ENCODE results near the gene ANTXR1.

Gene ANTXR1

GRCh38 chr2:69147841-69148533 is 135.0 kb downstream of the ANTXR1 start:
- Histone ChIP-seq H3K9ac (ENCODE audit: low read depth, low read length) (no peak overlapping the region), H3K4me1 (ENCODE audit: insufficient read depth, low read length) (peaks cover 10% of the 10 kb centered on the region; the same call in 1 of the 2 replicates)

DNA sequence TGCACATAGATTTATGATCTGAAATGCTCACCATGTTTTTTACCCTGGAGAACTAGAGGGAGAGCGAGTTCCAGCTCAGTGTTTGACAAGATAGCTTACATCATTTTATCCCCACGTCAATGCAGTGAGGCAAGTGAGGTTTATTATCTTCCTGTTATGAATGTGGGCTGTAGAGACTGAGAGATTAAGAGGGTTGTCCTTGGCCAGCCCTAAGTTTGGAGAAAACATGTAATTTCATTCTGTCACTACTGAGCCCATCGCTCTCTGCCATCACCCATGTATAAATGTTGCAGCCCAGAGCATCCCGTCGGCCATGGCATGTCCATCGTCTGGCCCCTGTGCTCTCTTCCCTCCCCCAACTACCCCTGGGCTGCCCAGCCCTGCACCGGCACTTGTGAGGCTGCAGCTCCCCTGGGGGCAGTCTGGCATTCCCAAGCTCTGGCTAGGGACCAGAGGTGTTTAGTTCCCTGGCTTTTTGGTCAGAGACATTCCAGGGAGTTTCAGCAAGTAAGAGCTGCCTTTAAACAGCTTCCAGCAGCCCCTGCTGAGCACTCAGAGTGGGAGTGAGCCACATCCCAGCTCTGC is 136.7 kb downstream of the ANTXR1 start:
- Histone ChIP-seq H3K27ac (ENCODE audit: low read length) (no peak overlapping the region), H3K4me3 (ENCODE audit: low read length) (no peak overlapping the region), H3K9ac (ENCODE audit: low read depth, low read length) (no peak overlapping the region), H3K36me3 (ENCODE audit: insufficient read depth, low read depth, low read length) (peaks cover 16% of the 10 kb centered on the region; the same call in 1 of the 2 replicates), H3K4me1 (ENCODE audit: insufficient read depth, low read length) (peaks cover 10% of the 10 kb centered on the region; the same call in 1 of the 2 replicates), H3K9me3 (ENCODE audit: insufficient read depth, low read depth, low read length) (no peaks in the 10 kb centered on the region), H3K27me3 (ENCODE audit: insufficient read depth, low read length) (no peaks in the 10 kb centered on the region)

More at GRCh38 chr2:69147841-69148533, 135.0 kb downstream of the ANTXR1 start:
- H3K9me3 ChIP-seq (ENCODE audit: insufficient read depth, low read depth, low read length), result no peaks in the 10 kb centered on the region
- no peaks in the 10 kb centered on the region for H3K27me3 ChIP-seq (ENCODE audit: insufficient read depth, low read length)
- H3K27ac ChIP-seq (ENCODE audit: low read length), result no peak overlapping the region
- H3K36me3 ChIP-seq (ENCODE audit: insufficient read depth, low read depth, low read length), result peaks cover 10% of the 10 kb centered on the region; the same call in 1 of the 2 replicates
- no peak overlapping the region for H3K4me3 ChIP-seq (ENCODE audit: low read length)

GRCh38 chr2:69151931-69152330 is 139.0 kb downstream of the ANTXR1 start:
- no peak overlapping the region for H3K9ac ChIP-seq (ENCODE audit: low read depth, low read length)
- H3K36me3 ChIP-seq (ENCODE audit: insufficient read depth, low read depth, low read length), result peaks cover 16% of the 10 kb centered on the region; the same call in 1 of the 2 replicates
- H3K27ac ChIP-seq (ENCODE audit: low read length), result no peak overlapping the region
- peaks cover 10% of the 10 kb centered on the region; the same call in 1 of the 2 replicates for H3K4me1 ChIP-seq (ENCODE audit: insufficient read depth, low read length)
- no peaks in the 10 kb centered on the region for H3K27me3 ChIP-seq (ENCODE audit: insufficient read depth, low read length)
- H3K9me3 ChIP-seq (ENCODE audit: insufficient read depth, low read depth, low read length), result no peaks in the 10 kb centered on the region
- H3K4me3 ChIP-seq (ENCODE audit: low read length), result no peak overlapping the region

DNA sequence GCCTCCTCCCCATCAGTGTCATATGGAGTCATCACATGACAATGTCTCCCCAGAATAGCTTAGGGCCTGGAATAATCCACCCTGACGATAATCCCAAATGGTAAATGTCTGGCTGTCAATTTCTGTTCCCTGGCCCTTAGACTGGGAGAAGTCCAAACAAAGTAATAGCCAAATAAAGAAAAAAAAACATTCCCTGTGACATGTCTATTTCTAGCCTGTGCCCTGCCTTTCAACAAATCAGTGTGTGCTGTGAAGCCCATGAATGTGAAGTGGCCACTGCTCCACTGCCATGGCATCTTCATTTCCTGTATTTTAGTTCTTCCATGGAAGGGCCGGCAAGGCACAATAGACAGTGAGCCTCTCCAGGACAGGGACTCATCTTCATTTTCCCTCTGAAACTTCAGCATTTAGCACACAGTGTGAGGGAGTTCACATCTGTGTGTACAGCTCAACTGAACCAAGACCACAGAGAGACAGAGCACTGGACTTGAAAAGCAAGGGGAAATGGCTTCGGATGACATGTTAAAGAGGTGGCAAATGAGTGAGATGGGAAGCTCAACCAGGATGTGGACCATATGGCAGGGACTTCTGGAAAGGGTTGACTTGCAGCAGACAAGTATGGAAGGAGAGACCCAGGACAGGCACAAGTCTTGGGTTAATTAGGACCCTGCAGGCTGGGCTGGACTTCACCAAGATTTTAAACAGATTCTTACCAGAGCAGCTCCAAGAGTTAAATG is 140.0 kb downstream of the ANTXR1 start:
- no peak overlapping the region for H3K27ac ChIP-seq (ENCODE audit: low read length)
- H3K27me3 ChIP-seq (ENCODE audit: insufficient read depth, low read length), result no peaks in the 10 kb centered on the region
- H3K4me1 ChIP-seq (ENCODE audit: insufficient read depth, low read length), result peaks cover 10% of the 10 kb centered on the region; the same call in 1 of the 2 replicates
- H3K9ac ChIP-seq (ENCODE audit: low read depth, low read length), result no peak overlapping the region
- peaks cover 16% of the 10 kb centered on the region; the same call in 1 of the 2 replicates for H3K36me3 ChIP-seq (ENCODE audit: insufficient read depth, low read depth, low read length)
- H3K4me3 ChIP-seq (ENCODE audit: low read length), result no peak overlapping the region
- no peaks in the 10 kb centered on the region for H3K9me3 ChIP-seq (ENCODE audit: insufficient read depth, low read depth, low read length)

DNA sequence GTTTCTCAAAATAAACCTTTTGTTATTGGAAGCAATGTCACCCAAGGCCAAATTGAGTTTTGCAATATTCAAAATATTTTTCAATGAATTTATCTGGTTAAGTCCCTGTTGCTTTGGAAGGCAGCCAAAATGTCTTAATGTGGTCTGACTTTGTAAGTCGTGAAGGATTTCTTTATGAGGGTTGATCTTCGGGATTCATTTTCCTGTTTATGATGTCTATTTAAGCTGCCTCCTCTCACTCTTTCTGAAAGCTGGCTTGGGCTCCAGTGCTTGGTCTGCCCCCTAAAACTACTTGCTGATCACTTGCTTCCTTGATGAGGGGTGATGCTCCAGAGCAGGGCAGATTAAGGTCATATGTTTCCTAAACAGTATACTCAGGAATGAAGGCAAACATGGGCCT is 141.1 kb downstream of the ANTXR1 start:
- Histone ChIP-seq H3K9ac (ENCODE audit: low read depth, low read length) (no peak overlapping the region), H3K27me3 (ENCODE audit: insufficient read depth, low read length) (no peaks in the 10 kb centered on the region), H3K9me3 (ENCODE audit: insufficient read depth, low read depth, low read length) (no peaks in the 10 kb centered on the region), H3K36me3 (ENCODE audit: insufficient read depth, low read depth, low read length) (peaks cover 16% of the 10 kb centered on the region; the same call in 1 of the 2 replicates), H3K4me3 (ENCODE audit: low read length) (no peak overlapping the region), H3K4me1 (ENCODE audit: insufficient read depth, low read length) (peaks cover 6% of the 10 kb centered on the region; the same call in 1 of the 2 replicates), H3K27ac (ENCODE audit: low read length) (no peak overlapping the region)

DNA sequence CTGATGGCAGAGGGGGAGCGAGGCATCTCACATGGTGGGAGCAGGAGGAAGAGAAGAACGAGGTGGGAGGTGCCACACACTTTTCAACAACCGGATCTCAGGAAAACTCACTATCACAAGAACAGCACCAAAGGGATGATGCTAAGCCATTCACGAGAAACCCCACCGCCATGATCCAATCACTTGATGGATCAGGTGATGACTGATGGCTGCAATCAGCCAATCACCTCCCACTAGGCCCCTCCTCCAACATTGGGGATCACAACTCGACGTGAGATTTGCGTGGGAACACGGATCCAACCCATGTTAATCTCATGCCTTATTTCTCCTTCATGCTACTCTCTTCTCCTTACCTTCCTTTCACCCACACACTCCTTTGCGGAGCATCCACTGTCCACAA is 143.6 kb downstream of the ANTXR1 start:
- no peak overlapping the region for H3K4me3 ChIP-seq (ENCODE audit: low read length)
- no peaks in the 10 kb centered on the region for H3K27me3 ChIP-seq (ENCODE audit: insufficient read depth, low read length)

DNA sequence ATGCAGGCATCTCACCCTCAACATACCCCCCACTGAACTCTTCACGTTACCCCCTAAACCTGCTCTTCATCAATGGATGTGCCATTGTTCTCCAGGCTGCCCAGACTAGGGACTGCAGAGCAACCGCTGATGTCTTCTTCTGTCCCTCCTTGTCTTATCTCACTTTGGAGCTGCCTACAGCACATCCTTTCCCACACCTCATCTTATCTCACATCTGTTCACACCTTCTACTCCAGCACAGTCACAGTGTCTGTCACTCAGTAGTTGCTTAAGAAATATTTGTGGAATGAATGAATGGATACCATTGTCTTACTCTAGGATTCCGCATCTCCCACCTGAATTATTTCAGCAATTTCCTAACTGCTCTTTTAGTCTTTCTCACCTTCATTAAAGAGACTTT is 144.5 kb downstream of the ANTXR1 start:
- H3K27ac ChIP-seq (ENCODE audit: low read length), result no peak overlapping the region
- H3K4me3 ChIP-seq (ENCODE audit: low read length), result no peak overlapping the region
- H3K9me3 ChIP-seq (ENCODE audit: insufficient read depth, low read depth, low read length), result no peaks in the 10 kb centered on the region
- H3K9ac ChIP-seq (ENCODE audit: low read depth, low read length), result no peak overlapping the region
- peaks cover 12% of the 10 kb centered on the region; the same call in 1 of the 2 replicates for H3K36me3 ChIP-seq (ENCODE audit: insufficient read depth, low read depth, low read length)
- H3K27me3 ChIP-seq (ENCODE audit: insufficient read depth, low read length), result no peaks in the 10 kb centered on the region
- peaks cover 12% of the 10 kb centered on the region for H3K4me1 ChIP-seq (ENCODE audit: insufficient read depth, low read length)

More for the DNA sequence above, 143.6 kb downstream of the ANTXR1 start:
- H3K4me1 ChIP-seq (ENCODE audit: insufficient read depth, low read length), result peaks cover 4% of the 10 kb centered on the region
- H3K36me3 ChIP-seq (ENCODE audit: insufficient read depth, low read depth, low read length), result peaks cover 16% of the 10 kb centered on the region; the same call in 1 of the 2 replicates
- no peak overlapping the region for H3K27ac ChIP-seq (ENCODE audit: low read length)
- no peak overlapping the region for H3K9ac ChIP-seq (ENCODE audit: low read depth, low read length)
- no peaks in the 10 kb centered on the region for H3K9me3 ChIP-seq (ENCODE audit: insufficient read depth, low read depth, low read length)

DNA sequence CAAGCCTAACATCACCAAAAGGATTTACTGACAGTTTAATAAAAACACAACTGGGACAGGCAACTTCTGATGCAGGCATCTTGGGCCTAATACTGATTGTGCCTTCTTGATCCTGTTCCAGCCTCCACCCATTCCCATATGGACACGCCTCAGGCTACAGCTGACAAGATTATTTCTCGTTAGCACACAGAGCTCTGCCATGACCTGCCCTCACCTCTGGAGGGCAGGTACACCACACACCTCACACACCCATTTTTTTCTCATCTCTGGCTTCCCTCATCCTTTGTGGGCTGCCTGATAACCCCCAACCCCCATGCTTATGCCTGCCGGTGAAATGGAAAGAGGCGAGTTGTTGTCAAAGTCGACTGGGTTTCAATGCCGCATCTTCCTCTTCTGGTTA is 147.0 kb downstream of the ANTXR1 start:
- Histone ChIP-seq H3K27ac (ENCODE audit: low read length) (no peak overlapping the region), H3K4me1 (ENCODE audit: insufficient read depth, low read length) (peaks cover 18% of the 10 kb centered on the region; the same call in 1 of the 2 replicates), H3K4me3 (ENCODE audit: low read length) (no peak overlapping the region), H3K27me3 (ENCODE audit: insufficient read depth, low read length) (no peaks in the 10 kb centered on the region), H3K9ac (ENCODE audit: low read depth, low read length) (no peak overlapping the region), H3K36me3 (ENCODE audit: insufficient read depth, low read depth, low read length) (no peaks in the 10 kb centered on the region), H3K9me3 (ENCODE audit: insufficient read depth, low read depth, low read length) (no peaks in the 10 kb centered on the region)

DNA sequence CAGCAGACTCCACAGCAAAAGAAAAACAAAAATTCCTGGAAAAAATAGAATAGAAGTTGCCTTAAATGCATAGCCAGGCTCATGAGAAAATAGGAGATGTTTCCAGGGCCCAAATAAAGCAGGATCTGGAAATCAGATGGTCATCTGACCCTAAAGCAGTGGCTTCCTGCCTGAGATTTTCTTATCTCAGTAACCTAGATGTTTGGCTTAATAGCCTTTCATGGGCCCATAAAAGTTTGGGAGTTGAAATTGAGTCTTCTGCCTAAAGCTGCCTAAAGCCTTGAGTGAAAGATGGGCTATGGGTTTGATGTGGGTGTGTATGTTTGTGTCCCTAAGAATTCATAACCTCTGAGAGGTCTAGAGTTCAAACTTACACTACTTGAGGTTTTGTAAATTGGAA is 149.1 kb downstream of the ANTXR1 start:
- Histone ChIP-seq H3K27ac (ENCODE audit: low read length) (no peak overlapping the region), H3K4me3 (ENCODE audit: low read length) (no peak overlapping the region), H3K27me3 (ENCODE audit: insufficient read depth, low read length) (no peaks in the 10 kb centered on the region), H3K4me1 (ENCODE audit: insufficient read depth, low read length) (peaks cover 23% of the 10 kb centered on the region), H3K36me3 (ENCODE audit: insufficient read depth, low read depth, low read length) (no peaks in the 10 kb centered on the region), H3K9me3 (ENCODE audit: insufficient read depth, low read depth, low read length) (no peaks in the 10 kb centered on the region), H3K9ac (ENCODE audit: low read depth, low read length) (no peak overlapping the region)

DNA sequence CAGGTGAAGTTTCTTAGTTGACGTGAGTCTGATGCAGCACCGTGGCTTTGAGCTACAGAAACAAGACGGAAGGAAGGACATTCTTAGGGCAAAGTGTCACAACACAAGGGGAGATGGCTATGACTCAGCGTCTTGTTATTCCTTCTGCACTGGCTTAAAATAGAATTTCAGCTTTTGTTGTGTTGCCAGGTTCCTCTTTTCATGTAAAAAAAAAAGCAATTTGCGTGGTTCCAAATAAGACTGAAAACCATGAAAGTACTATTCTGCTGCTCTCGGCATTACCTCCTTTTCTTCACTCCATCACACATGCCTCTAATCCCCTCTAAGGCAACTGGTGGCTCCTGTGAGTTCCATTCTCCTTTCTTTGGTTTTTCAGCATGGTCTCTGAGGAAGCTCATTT is 150.1 kb downstream of the ANTXR1 start:
- no peaks in the 10 kb centered on the region for H3K9me3 ChIP-seq (ENCODE audit: insufficient read depth, low read depth, low read length)
- peaks cover 23% of the 10 kb centered on the region for H3K4me1 ChIP-seq (ENCODE audit: insufficient read depth, low read length)
- no peaks in the 10 kb centered on the region for H3K36me3 ChIP-seq (ENCODE audit: insufficient read depth, low read depth, low read length)
- no peak overlapping the region for H3K9ac ChIP-seq (ENCODE audit: low read depth, low read length)
- H3K27ac ChIP-seq (ENCODE audit: low read length), result no peak overlapping the region
- no peak overlapping the region for H3K4me3 ChIP-seq (ENCODE audit: low read length)
- no peaks in the 10 kb centered on the region for H3K27me3 ChIP-seq (ENCODE audit: insufficient read depth, low read length)

- Histone ChIP-seq H3K27ac (ENCODE audit: low read length) (no peak overlapping the region), H3K27me3 (ENCODE audit: insufficient read depth, low read length) (no peaks in the 10 kb centered on the region), H3K36me3 (ENCODE audit: insufficient read depth, low read depth, low read length) (no peaks in the 10 kb centered on the region), H3K4me3 (ENCODE audit: low read length) (no peak overlapping the region), H3K9me3 (ENCODE audit: insufficient read depth, low read depth, low read length) (no peaks in the 10 kb centered on the region), H3K9ac (ENCODE audit: low read depth, low read length) (no peak overlapping the region), H3K4me1 (ENCODE audit: insufficient read depth, low read length) (peaks cover 23% of the 10 kb centered on the region)
Observed at GRCh38 chr2:69163556-69163955, 150.6 kb downstream of the ANTXR1 start.
